ENCODE measurements around the gene PPP3CA.

GRCh38 chr4:100995671-100996070 is 351.7 kb downstream of the PPP3CA start:
- no peak for TF ChIP-seq CTCF (IDR thresholded peaks at IDR 0.05; ENCODE audit: low read length)
- TF ChIP-seq EZH2 (IDR thresholded peaks at IDR 0.05; ENCODE audit: borderline replicate concordance, low read length) = no peak
